HepG2 (cell line): Measurements from ENCODE around the gene NLRX1. TPM values are rescaled to one million over a fixed set of nuclear protein-coding genes. Genes with fewer than 3 reads are reported as not detected.

ENCODE experiments used
- ATAC-seq: fragments of 200-7000 bp; cut with Tn5 transposase; 3 replicates; pipeline ENCODE4 v1.9.1; 2020; ENCODE audit warnings: mild to moderate bottlenecking, moderate library complexity
- BruUV-seq: library from RNA; stranded (reverse); fragments of 400-500 nt; replicated peaks from 2 replicates; lab custom pipeline; 2021; lab: Mats Ljungman, UMichigan
- CTCF ChIA-PET: fragments of 300-600 bp; formaldehyde crosslinking; extraction: SDS; loops from one replicate; lab custom pipeline; 2021; ENCODE audit warnings: low total read pairs, inconsistent platforms, low intra/inter-chr PET ratio; lab: Yijun Ruan, JAX
- POLR2A ChIA-PET: fragments of 350-600 bp; sonication (Branson Sonifier 250); formaldehyde crosslinking; loops from one replicate; lab custom pipeline; 2020; ENCODE audit warnings: antibody characterized with exemption, inconsistent platforms; lab: Yijun Ruan, JAX
- DNase-seq: peaks from one replicate; pipeline ENCODE4 v3.0.0-alpha.2; 2015; ENCODE audit warnings: low spot score
- FAIRE-seq: peaks from 3 replicates; lab custom pipeline; 2011; peaks lifted over from hg19 to GRCh38; lab: Jason Lieb, UNC
- H2AFZ ChIP-seq: one replicate; pipeline ENCODE4 v1.6.1; 2011; ENCODE audit warnings: low read length, inconsistent platforms
- H3K27ac ChIP-seq: fragments of 300-600 bp; 3 replicates; pipeline ENCODE4 v1.8.0; 2011; ENCODE audit warnings: mixed run types, mild to moderate bottlenecking, mixed read lengths, low read length, inconsistent platforms; ENCODE audit not compliant: insufficient read depth; ENCODE audit errors: extremely low read length
- H3K27me3 ChIP-seq, 2 experiments: fragments of 200-600 bp in 1 of 2; 2 replicates in 1 of 2; 3 replicates in 1 of 2; pipeline versions ENCODE4 v1.6.0 to v1.8.0; 2011; ENCODE audit warnings: low read length in 2 of 2, mild to moderate bottlenecking in 2 of 2, moderate library complexity in 2 of 2, inconsistent platforms in 1 of 2; ENCODE audit not compliant: insufficient read depth in 2 of 2, control insufficient read depth in 1 of 2
- H3K36me3 ChIP-seq, 2 experiments: fragments of 200-600 bp in 1 of 2; replicated peaks in 1 of 2; 2 replicates in 1 of 2; 3 replicates in 1 of 2; pipeline versions ENCODE4 v1.5.1 to v1.8.0; 2011; ENCODE audit warnings: low read length in 2 of 2, inconsistent platforms in 1 of 2; ENCODE audit not compliant: insufficient read depth in 2 of 2, control insufficient read depth in 1 of 2
- H3K4me1 ChIP-seq: 2 replicates; pipeline ENCODE4 v1.5.1; 2012; ENCODE audit warnings: low read length, inconsistent platforms; ENCODE audit not compliant: insufficient read depth
- H3K4me2 ChIP-seq: 2 replicates; pipeline ENCODE4 v1.6.0; 2011; ENCODE audit warnings: low read depth, low read length, inconsistent platforms
- H3K4me3 ChIP-seq, 3 experiments: fragments of 200-600 bp in 1 of 3; sonication (generic), shearing (Covaris generic) in 1 of 3; replicated peaks in 1 of 3; 2 replicates each; pipeline ENCODE4 v1.5.1; 2011 to 2016; ENCODE audit warnings: low read length in 3 of 3, inconsistent platforms in 2 of 3, low read depth in 2 of 3, mild to moderate bottlenecking in 2 of 3, control low read depth in 1 of 3, mixed read lengths in 1 of 3; ENCODE audit not compliant: insufficient read depth in 1 of 3
- H3K79me2 ChIP-seq: one replicate; pipeline ENCODE4 v1.6.1; 2011; ENCODE audit warnings: low read length, inconsistent platforms; ENCODE audit not compliant: insufficient read depth
- H3K9ac ChIP-seq: 2 replicates; pipeline ENCODE4 v1.6.0; 2011; ENCODE audit warnings: mild to moderate bottlenecking, low read depth, low read length, inconsistent platforms; ENCODE audit not compliant: insufficient read depth
- H3K9me3 ChIP-seq: 2 replicates; pipeline ENCODE4 v1.5.1; 2012; ENCODE audit warnings: mild to moderate bottlenecking, low read length
- H4K20me1 ChIP-seq: 2 replicates; pipeline ENCODE4 v1.6.0; 2011; ENCODE audit warnings: inconsistent platforms, mild to moderate bottlenecking, low read length, moderate library complexity; ENCODE audit not compliant: insufficient read depth
- ATF4 ChIP-seq, 2 experiments: fragments of 450-650 bp in 1 of 2; sonication (generic) in 1 of 2; formaldehyde crosslinking; IDR thresholded peaks; 2 replicates each; pipeline versions ENCODE4 v1.5.0 to v1.8.0; 2020 to 2022; ENCODE audit warnings: mild to moderate bottlenecking in 1 of 2, missing genetic modification reagents in 1 of 2
- CBFB ChIP-seq: sonication (generic); formaldehyde crosslinking; IDR thresholded peaks from 2 replicates; pipeline ENCODE4 v1.4.0; 2020; ENCODE audit warnings: missing genetic modification reagents
- DMAP1 ChIP-seq: IDR thresholded peaks from 2 replicates; pipeline ENCODE4 v1.6.1; 2016
- DNMT3B ChIP-seq: conservative IDR thresholded peaks from 2 replicates; pipeline ENCODE4 v1.6.1; 2016; ENCODE audit warnings: missing biosample characterization, control low read depth
- FOXO1 ChIP-seq: sonication (generic); formaldehyde crosslinking; IDR thresholded peaks from 2 replicates; pipeline ENCODE4 v1.4.0; 2020; ENCODE audit warnings: missing genetic modification reagents
- KLF13 ChIP-seq: sonication (generic); formaldehyde crosslinking; IDR thresholded peaks from 2 replicates; pipeline ENCODE4 v1.4.0; 2020; ENCODE audit warnings: mild to moderate bottlenecking, missing genetic modification reagents
- MAZ ChIP-seq, 2 experiments: sonication (generic) in 1 of 2; formaldehyde crosslinking in 1 of 2; IDR thresholded peaks; 2 replicates each; pipeline versions ENCODE4 v1.5.0 to v1.6.1; 2012 to 2020; ENCODE audit warnings: low read depth in 2 of 2, mild to moderate bottlenecking in 2 of 2, borderline replicate concordance in 1 of 2, improper control_type of control experiment in 1 of 2, low read length in 1 of 2, missing genetic modification reagents in 1 of 2, moderate library complexity in 1 of 2
- MLX ChIP-seq: IDR thresholded peaks from 2 replicates; pipeline ENCODE4 v1.6.1; 2016
- NFKB2 ChIP-seq: sonication (generic); formaldehyde crosslinking; IDR thresholded peaks from 2 replicates; pipeline ENCODE4 v1.4.0; 2020; ENCODE audit warnings: missing genetic modification reagents, borderline replicate concordance
- POLR2A ChIP-seq, 2 experiments: IDR thresholded peaks; 2 replicates each; pipeline ENCODE4 v1.6.1; 2011; ENCODE audit warnings: low read depth in 2 of 2, low read length in 2 of 2, mild to moderate bottlenecking in 1 of 2, moderate library complexity in 1 of 2; ENCODE audit not compliant: insufficient read depth in 1 of 2
- RAD21 ChIP-seq: fragments of 450-650 bp; formaldehyde crosslinking; IDR thresholded peaks from 2 replicates; pipeline ENCODE4 v1.5.0; 2020; ENCODE audit warnings: mild to moderate bottlenecking
- SAP130 ChIP-seq: IDR thresholded peaks from 2 replicates; pipeline ENCODE4 v1.6.1; 2016; ENCODE audit warnings: low read depth
- STAG1 ChIP-seq: sonication (generic); formaldehyde crosslinking; IDR thresholded peaks from 2 replicates; pipeline ENCODE4 v1.4.0; 2020; ENCODE audit warnings: missing genetic modification reagents
- YEATS2 ChIP-seq: sonication (generic); formaldehyde crosslinking; IDR thresholded peaks from 2 replicates; pipeline ENCODE4 v1.4.0; 2020; ENCODE audit warnings: missing genetic modification reagents, borderline replicate concordance
- ZBTB49 ChIP-seq: sonication (generic); formaldehyde crosslinking; IDR thresholded peaks from 2 replicates; pipeline ENCODE4 v1.4.0; 2020; ENCODE audit warnings: missing genetic modification reagents, borderline replicate concordance
- ZFP37 ChIP-seq: sonication (generic); formaldehyde crosslinking; IDR thresholded peaks from 2 replicates; pipeline ENCODE4 v1.4.0; 2020; ENCODE audit warnings: missing genetic modification reagents, borderline replicate concordance
- ZMAT5 ChIP-seq: sonication (generic); formaldehyde crosslinking; IDR thresholded peaks from 2 replicates; pipeline ENCODE4 v1.5.0; 2020; ENCODE audit warnings: mild to moderate bottlenecking, low read depth, missing genetic modification reagents, borderline replicate concordance
- ZNF256 ChIP-seq: sonication (generic); formaldehyde crosslinking; conservative IDR thresholded peaks from 2 replicates; pipeline ENCODE4 v1.4.0; 2020; ENCODE audit warnings: missing genetic modification reagents
- ZNF616 ChIP-seq: sonication (generic); formaldehyde crosslinking; IDR thresholded peaks from 2 replicates; pipeline ENCODE4 v1.5.0; 2020; ENCODE audit warnings: low read depth, mild to moderate bottlenecking, missing genetic modification reagents
- ZNF660 ChIP-seq: sonication (generic); formaldehyde crosslinking; IDR thresholded peaks from 2 replicates; pipeline ENCODE4 v1.5.1; 2020; ENCODE audit warnings: mild to moderate bottlenecking, low read depth, missing genetic modification reagents, borderline replicate concordance
- WGBS: methylation state at CpG from one replicate; pipeline ENCODE4 v1.1.6; 2017; ENCODE audit warnings: low lambda C conversion rate; 5-methylcytosine and 5-hydroxymethylcytosine counted together
- in situ Hi-C: cut with HindIII; loops from 2 replicates; pipeline ENCODE4 v1.10.0; 2017; ENCODE audit warnings: low pct_unique_long_range_greater_than_20kb; ENCODE audit not compliant: extremely low pct_ligation_motif_present
- intact Hi-C: fragments of 100-400 bp; cut with micrococcal nuclease; formaldehyde crosslinking; loops from one replicate; pipeline ENCODE4 v1.10.0; 2022; ENCODE audit not compliant: unreplicated experiment
- polyA plus RNA-seq, 8 experiments: library from polyadenylated mRNA; depleted of rRNA in 3 of 8; stranded (reverse) in 7 of 8; unstranded in 1 of 8; fragments of >200 nt; fragmentation: Illumina TruSeq in 4 of 8; extraction: Trizol in 4 of 8; gene quantifications; 2 replicates each; pipeline versions ENCODE4 v1.2.1 to v1.2.3, GENCODE V29; 2011 to 2016; ENCODE audit warnings: low read depth in 4 of 8, missing spikeins in 1 of 8, mixed read lengths in 1 of 8; ENCODE audit not compliant: insufficient read depth in 1 of 8
- total RNA-seq, 5 experiments: library from RNA; depleted of rRNA; stranded (reverse); fragments of >200 nt; fragmentation: Illumina TruSeq; extraction: Trizol; gene quantifications; 2 replicates each; pipeline ENCODE4 v1.2.3, GENCODE V29; 2016; ENCODE audit warnings: low read depth in 1 of 5

NLRX1 gene
- total and polyA plus RNA-seq, 2 of the 13 experiments (the other 11 are each of a cell fraction or from before 2014, with no cell fraction given), result 8.7 to 11.0 TPM

- CTCF ChIA-PET, result no interaction called here
- Histone ChIP-seq H3K4me1 (peaks cover 36% of the 10 kb centered on the region), H3K4me2 (peak within 1 kb of the TSS; percentile 83), H3K36me3 (peaks cover 1 to 6% of the 10 kb centered on the region in 2 experiments; a peak in 2 of 5 replicates), H3K79me2 (peaks cover 18% of the 10 kb centered on the region), H3K9me3 (no peaks in the 10 kb centered on the region), H3K27me3 (no peaks in the 10 kb centered on the region; a peak in 1 of 5 replicates), H4K20me1 (no peaks in the 10 kb centered on the region), H2AFZ (peak within 1 kb of the TSS; percentile 76), H3K27ac (peak within 1 kb of the TSS; percentile 55), H3K4me3 (peak within 1 kb of the TSS; percentile 81 to 98 (median 84)), H3K9ac (peak within 1 kb of the TSS; percentile 90)
- peak; percentile 98 for ATAC-seq
- in situ Hi-C loops (no loop called here), intact Hi-C loops (loop anchor here (2.0 kb wide), 1 partner anchor 20 kb away; the partner anchor contains the start of gene DPAGT1)
- POLR2A ChIA-PET, result interaction anchor here (0.7 to 3.3 kb wide), 21 partner anchors 9 to 249 kb away, joined by 3 to 75 read pairs (median 5); partner anchors contain the start of genes C1QTNF5, C2CD2L, CBL and DPAGT1
- DNase-seq, result peak; percentile 97
- no TSS peak for BruUV-seq
- under 1% methylated on average over 20 of the region's 54 CpGs for WGBS
- peak; percentile 92 for FAIRE-seq
- TF ChIP-seq ZNF660 (CRISPR knock-in tag), result no peak
- TF ChIP-seq NFKB2, result peak; percentile 78; the same call in 1 of the 2 replicates
- TF ChIP-seq ZNF256 (CRISPR knock-in tag), result peak; percentile 88
- TF ChIP-seq MLX (CRISPR knock-in tag), result 0 out of 2 replicates have a peak, but pooled peaks have one; percentile 50
- TF ChIP-seq KLF13 (CRISPR knock-in tag), result no peak
- no peak for TF ChIP-seq CBFB (CRISPR knock-in tag)
- no peak for TF ChIP-seq STAG1 (CRISPR knock-in tag)
- TF ChIP-seq ZNF616 (CRISPR knock-in tag), result peak; percentile 72; the same call in 1 of the 2 replicates
- TF ChIP-seq ZMAT5 (CRISPR knock-in tag), result no peak
- TF ChIP-seq RAD21 (CRISPR knock-in tag), result 0 out of 2 replicates have a peak, but pooled peaks have one; percentile 20
- 0 out of 2 replicates have a peak, but pooled peaks have one; percentile 39 for TF ChIP-seq MAZ (IDR thresholded peaks at IDR 0.05; ENCODE audit: borderline replicate concordance, low read depth, low read length)
- peak; percentile 48 for TF ChIP-seq MAZ (CRISPR knock-in tag; IDR thresholded peaks at IDR 0.05; ENCODE audit: low read depth)
- peak; percentile 96 for TF ChIP-seq SAP130
- TF ChIP-seq ZBTB49, result no peak
- TF ChIP-seq ATF4 (CRISPR knock-in tag; IDR thresholded peaks at IDR 0.05), result peak in 1 of 2 experiments; percentile 57; a peak in 1 of 4 replicates
- peak; percentile 65 to 84 for TF ChIP-seq POLR2A (IDR thresholded peaks at IDR 0.05; ENCODE audit: insufficient read depth in 1 of 2, low read depth in 2 of 2, low read length in 2 of 2)
- peak; percentile 53 for TF ChIP-seq DMAP1 (CRISPR knock-in tag)
- TF ChIP-seq ZFP37 (CRISPR knock-in tag), result peak; percentile 87
- TF ChIP-seq FOXO1, result peak; percentile 34; the same call in 1 of the 2 replicates
- TF ChIP-seq DNMT3B (CRISPR knock-in tag), result 0 out of 2 replicates have a peak, but pooled peaks have one; percentile 45
- TF ChIP-seq YEATS2 (CRISPR knock-in tag), result peak; percentile 88; the same call in 1 of the 2 replicates
Observed at GRCh38 chr11:119121008-119121810, 47.3 kb upstream of the NLRX1 start, which contains the start of gene HINFP. Gene HINFP (plus strand): TSS chr11:119121580. CDS start chr11:119126945, 5,365 bp downstream.
